Progenitor cell of endocrine pancreas (in vitro differentiated cells): ENCODE measurements around the gene PHLDA1. TPM values are rescaled to one million over a fixed set of nuclear protein-coding genes. Genes with fewer than 3 reads are reported as not detected.
A peak's percentile ranks its signal among the peaks of the same experiment; 100 is the strongest.

Experiments used
- DNase-seq: peaks from one replicate; pipeline ENCODE4 v3.0.0; 2021; ENCODE audit warnings: low spot score; ENCODE audit not compliant: unreplicated experiment
- H3K27ac Mint-ChIP-seq: 2 replicates; pipeline ENCODE4 v1.8.0; 2021; ENCODE audit warnings: mild to moderate bottlenecking, moderate library complexity, mixed read lengths
- H3K27me3 Mint-ChIP-seq: 2 replicates; pipeline ENCODE4 v1.8.0; 2021; ENCODE audit warnings: mixed read lengths
- H3K36me3 Mint-ChIP-seq: 2 replicates; pipeline ENCODE4 v1.8.0; 2022; ENCODE audit warnings: mixed read lengths; ENCODE audit not compliant: insufficient read depth
- H3K4me1 Mint-ChIP-seq: 2 replicates; pipeline ENCODE4 v1.8.0; 2021; ENCODE audit warnings: low read depth, mixed read lengths
- H3K4me3 Mint-ChIP-seq: 2 replicates; pipeline ENCODE4 v1.8.0; 2021; ENCODE audit warnings: low read depth, mild to moderate bottlenecking, moderate library complexity, mixed read lengths
- H3K9me3 Mint-ChIP-seq: 2 replicates; pipeline ENCODE4 v1.8.0; 2021; ENCODE audit warnings: low read depth, mixed read lengths
- CTCF ChIP-seq: fragments of 200-600 bp; sonication (generic); IDR thresholded peaks from one replicate; pipeline ENCODE4 v1.5.0; 2021; ENCODE audit warnings: antibody characterized with exemption, mild to moderate bottlenecking; ENCODE audit not compliant: unreplicated experiment
- long read RNA-seq: library from polyadenylated mRNA; unstranded; transcript quantifications from one replicate; pipeline ENCODE4 v2.0.0, GENCODE V29; 2020
- total RNA-seq: library from RNA; stranded (reverse); gene quantifications from 2 replicates; pipeline ENCODE4 v1.2.1, GENCODE V29; 2021

The PHLDA1 gene
- total RNA-seq, result 45.4 and 47.4 TPM in 2 replicates
- long read RNA-seq, full-length matches to known transcripts, result 4 of 15 reads
- long read RNA-seq, partial matches to known transcripts, result 0 of 15 reads
- long read RNA-seq, other reads (novel, unspliced or antisense), result 11 of 15 reads

DNA sequence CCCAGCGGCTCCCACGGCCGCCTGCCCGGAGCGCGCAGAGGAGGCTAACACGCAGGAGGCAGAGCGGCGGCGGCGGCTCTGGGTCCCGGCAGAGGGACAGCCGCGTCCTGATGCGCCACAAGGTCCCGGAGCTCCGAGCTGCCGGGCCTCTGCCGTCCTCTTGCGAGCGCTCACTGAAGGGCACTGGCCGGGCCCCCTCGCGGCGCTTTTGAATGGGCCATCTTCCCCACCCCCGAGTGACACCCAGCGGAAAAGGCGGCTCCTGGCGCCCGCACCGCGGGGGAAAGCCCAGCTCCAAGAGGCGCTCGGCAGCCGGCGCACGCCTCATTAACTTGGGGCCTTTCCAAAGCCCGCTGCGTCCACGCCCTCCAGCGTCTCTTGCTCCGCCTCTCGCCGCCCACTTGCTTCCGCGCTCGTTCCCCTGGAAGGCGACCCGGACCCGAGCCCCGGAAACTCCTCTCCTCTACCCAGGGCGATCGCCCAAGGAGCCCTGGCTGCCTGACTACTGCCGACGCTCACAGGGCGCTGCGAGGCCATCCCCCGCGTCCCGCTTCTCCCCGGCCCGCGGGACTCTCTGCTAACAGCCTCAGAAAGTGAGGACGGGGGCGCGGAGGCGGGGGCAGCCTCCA is at the start of gene PHLDA1:
Gene PHLDA1 (minus strand): TSS at position 363 of the 629 bp plus-strand sequence.
- Mint-ChIP-seq H3K4me1 (peaks cover 27% of the 10 kb centered on the region), H3K27me3 (no peaks in the 10 kb centered on the region), H3K27ac (peak within 1 kb of the TSS; percentile 98), H3K9me3 (no peaks in the 10 kb centered on the region), H3K36me3 (peaks cover 14% of the 10 kb centered on the region), H3K4me3 (peak within 1 kb of the TSS; percentile 97)
- TF ChIP-seq CTCF, result peak; percentile 60
- DNase-seq, result peak; percentile 89

DNA sequence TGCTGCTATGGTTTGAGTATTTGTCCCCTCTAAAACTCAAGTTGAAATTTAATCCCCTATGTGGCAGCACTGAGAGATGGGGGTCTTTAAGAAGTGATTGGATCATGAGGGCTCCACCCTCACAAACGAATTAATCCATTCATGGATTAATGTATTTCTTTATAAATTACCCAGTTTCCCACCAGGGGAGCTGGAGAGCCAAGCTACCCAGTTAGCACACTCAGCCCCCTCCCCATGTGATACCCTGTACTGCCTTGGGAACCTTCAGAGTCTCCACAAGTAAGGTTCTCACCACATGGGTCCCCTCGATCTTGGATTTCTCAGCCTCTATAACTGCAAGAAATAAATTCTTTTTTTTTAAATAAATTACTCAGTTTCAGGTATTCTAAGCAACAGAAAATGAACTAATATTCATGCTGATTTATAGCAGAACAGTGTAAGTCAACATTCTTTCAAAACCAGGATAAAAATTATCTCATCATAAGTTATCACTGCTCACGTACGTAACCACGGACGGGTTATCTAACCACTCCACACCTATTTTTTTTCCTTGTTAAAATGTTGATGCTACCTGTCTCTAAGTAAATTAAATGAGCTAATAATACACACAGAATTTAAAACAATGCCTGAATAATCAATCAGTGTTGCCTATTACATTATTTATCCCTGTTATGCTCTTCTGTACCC is 49.3 kb upstream of the PHLDA1 start:
- Mint-ChIP-seq H3K36me3 (peaks cover 13% of the 10 kb centered on the region), H3K27me3 (no peaks in the 10 kb centered on the region), H3K4me3 (no peak overlapping the region), H3K9me3 (peaks cover 8% of the 10 kb centered on the region), H3K27ac (no peak overlapping the region), H3K4me1 (peaks cover 31% of the 10 kb centered on the region)
- peak; percentile 42 for TF ChIP-seq CTCF
- no peak for DNase-seq

- Mint-ChIP-seq H3K4me1 (peaks cover 29% of the 10 kb centered on the region), H3K27me3 (no peaks in the 10 kb centered on the region), H3K27ac (peak overlapping the region; percentile 19), H3K9me3 (peaks cover 8% of the 10 kb centered on the region), H3K36me3 (peaks cover 13% of the 10 kb centered on the region), H3K4me3 (no peak overlapping the region)
- DNase-seq, result no peak
- TF ChIP-seq CTCF, result no peak
These were observed 48.6 kb upstream of the PHLDA1 start for GRCh38 chr12:76080017-76080728.

DNA sequence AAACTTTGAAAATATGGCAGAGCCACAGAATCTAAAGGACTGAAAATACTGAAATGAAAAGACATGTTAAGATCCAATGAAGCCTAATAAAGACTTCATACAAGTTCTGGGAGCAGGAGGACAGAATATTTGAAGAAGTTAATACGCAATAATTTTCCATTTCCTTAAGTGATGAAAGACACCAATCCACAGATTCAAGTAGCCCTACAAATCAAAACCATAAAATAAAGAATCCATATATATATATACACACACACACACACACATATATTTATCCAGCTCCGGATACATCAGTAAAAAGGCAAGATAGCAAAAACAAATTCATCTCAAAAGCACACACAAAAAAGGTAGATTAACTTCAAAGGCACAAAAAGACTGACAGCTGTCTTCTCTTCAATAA is 47.2 kb upstream of the PHLDA1 start:
- no peak for DNase-seq
- no peak for TF ChIP-seq CTCF
- Mint-ChIP-seq H3K4me1 (peaks cover 28% of the 10 kb centered on the region), H3K9me3 (peaks cover 8% of the 10 kb centered on the region), H3K27ac (no peak overlapping the region), H3K4me3 (no peak overlapping the region), H3K36me3 (peaks cover 13% of the 10 kb centered on the region), H3K27me3 (no peaks in the 10 kb centered on the region)

DNA sequence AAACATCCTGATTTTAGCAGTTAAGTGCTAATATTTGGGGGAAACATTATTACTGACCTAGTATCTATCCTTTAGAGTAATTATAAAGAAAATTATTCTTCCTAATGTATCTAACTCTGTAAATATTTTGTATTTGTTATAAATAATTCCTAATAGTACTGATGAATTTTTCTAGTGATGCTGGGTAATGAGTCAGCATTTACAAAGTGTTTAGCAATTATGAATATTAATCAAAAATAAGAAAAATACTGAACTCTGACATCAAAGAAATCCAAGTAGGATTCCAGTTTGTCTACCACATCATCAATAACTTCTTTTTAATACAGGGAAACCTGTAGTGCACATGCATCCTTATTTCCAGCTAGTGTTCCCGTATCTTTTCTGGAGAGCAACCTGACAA is 43.9 kb upstream of the PHLDA1 start:
- H3K27me3 Mint-ChIP-seq, result no peaks in the 10 kb centered on the region
- H3K36me3 Mint-ChIP-seq, result peaks cover 23% of the 10 kb centered on the region
- no peak overlapping the region for H3K4me3 Mint-ChIP-seq
- peaks cover 8% of the 10 kb centered on the region for H3K9me3 Mint-ChIP-seq
- H3K4me1 Mint-ChIP-seq, result peaks cover 21% of the 10 kb centered on the region
- DNase-seq, result no peak
- TF ChIP-seq CTCF, result no peak
- H3K27ac Mint-ChIP-seq, result no peak overlapping the region
